ENCODE measurements around the gene PDE5A.
"Not testable (repeated sequence)": the region's sequence is repeated elsewhere in the genome, so short reads cannot be mapped to it uniquely, and the experiment has no call there.

Gene PDE5A

GRCh38 chr4:119643306-119644042 is 14.9 kb upstream of the PDE5A start:
- no peak for DNase-seq

GRCh38 chr4:119641765-119642164 is 13.2 kb upstream of the PDE5A start:
- no peak for DNase-seq

- DNase-seq, result no peak
These were observed 9.8 kb upstream of the PDE5A start for GRCh38 chr4:119638359-119638758.

GRCh38 chr4:119636851-119637250 is 8.2 kb upstream of the PDE5A start:
- not testable (repeated sequence) for DNase-seq

- DNase-seq, result no peak
These were observed 3.6 kb upstream of the PDE5A start for GRCh38 chr4:119632216-119632615.

DNA sequence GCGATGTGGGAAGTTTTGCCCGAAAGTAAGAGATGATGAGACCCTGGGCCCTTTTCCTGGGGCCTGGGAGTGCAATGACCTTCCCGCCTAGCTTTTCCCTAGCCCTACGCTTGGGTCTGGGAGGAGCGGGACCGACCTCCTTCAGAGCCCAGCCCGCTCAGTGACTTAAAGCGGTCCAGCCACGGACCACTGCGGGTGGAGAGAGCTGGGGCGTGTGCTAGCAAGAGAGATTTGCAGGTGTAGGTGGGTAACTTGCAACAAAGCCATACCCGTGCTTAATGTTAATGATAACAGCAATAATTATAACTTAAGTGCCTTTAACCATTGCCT is 503 bp upstream of the PDE5A start:
- DNase-seq, result no peak

GRCh38 chr4:119627267-119628255 is 1.0 kb downstream of the PDE5A start:
- peak; percentile 61 for DNase-seq

DNA sequence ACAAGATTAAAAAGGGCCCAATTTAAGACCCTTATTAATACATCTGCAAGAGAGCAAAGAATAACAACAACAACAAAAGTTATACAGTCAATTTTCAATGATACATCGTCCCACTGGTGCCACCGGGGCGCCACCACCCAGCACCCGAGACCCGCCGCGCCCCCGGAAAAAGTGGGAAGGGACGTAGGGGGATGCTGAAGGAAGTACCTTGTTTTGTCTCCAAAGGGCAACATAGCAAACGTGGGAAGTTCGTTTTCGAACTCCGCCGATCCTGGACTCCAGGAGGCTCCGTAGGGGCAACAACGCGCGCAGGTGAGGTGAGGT is 1.7 kb downstream of the PDE5A start:
- DNase-seq, result no peak

- no peak for DNase-seq
These were observed 2.2 kb downstream of the PDE5A start for GRCh38 chr4:119626420-119626819.

GRCh38 chr4:119625761-119626160 is 2.8 kb downstream of the PDE5A start:
- no peak for DNase-seq

- no peak for DNase-seq
These were observed 4.2 kb downstream of the PDE5A start for GRCh38 chr4:119624356-119624755.

GRCh38 chr4:119623025-119623424 is 5.6 kb downstream of the PDE5A start:
- DNase-seq, result no peak

- DNase-seq, result no peak
These were observed 13.4 kb downstream of the PDE5A start for GRCh38 chr4:119615068-119615719.

DNA sequence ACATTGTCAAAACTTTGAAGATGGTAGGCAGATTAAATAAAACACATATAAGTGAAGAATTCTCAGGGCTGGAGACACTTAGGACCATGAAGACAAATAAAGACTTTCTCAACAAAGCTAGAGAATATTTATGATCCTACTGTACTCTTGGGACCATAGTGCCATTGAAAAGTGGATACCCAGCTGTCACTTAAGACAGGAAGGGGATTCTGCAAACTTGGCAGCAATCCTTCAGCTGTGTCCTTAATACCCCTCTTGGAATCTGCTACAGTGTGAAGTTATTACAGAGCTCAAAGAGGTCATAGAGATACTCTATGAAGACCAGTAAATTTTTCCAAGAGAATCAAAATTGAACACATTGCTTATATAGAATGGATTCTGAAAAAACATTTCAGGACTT is 24.3 kb downstream of the PDE5A start:
- DNase-seq, result no peak

GRCh38 chr4:119602366-119602765 is 26.2 kb downstream of the PDE5A start:
- no peak for DNase-seq

GRCh38 chr4:119598521-119598920 is 30.1 kb downstream of the PDE5A start:
- no peak for DNase-seq

DNA sequence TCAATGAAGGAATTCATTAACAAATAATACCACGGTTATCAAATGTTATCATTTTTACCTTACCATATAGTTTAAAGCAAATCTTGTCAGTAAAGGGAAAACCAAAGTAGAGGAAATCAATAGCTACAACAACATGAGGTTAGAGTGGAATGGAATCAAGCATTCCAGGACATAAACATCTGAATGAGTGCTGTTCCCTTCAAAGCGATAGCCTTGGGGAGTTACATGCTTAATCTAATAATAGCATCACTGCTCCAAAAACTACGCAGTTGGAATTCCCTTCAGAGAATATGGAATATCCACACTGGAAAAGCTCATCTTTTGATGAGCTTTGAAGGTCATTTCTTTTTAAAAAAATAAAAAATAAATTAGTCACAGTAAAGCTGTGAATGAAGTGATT is 31.2 kb downstream of the PDE5A start:
- DNase-seq, result no peak

DNA sequence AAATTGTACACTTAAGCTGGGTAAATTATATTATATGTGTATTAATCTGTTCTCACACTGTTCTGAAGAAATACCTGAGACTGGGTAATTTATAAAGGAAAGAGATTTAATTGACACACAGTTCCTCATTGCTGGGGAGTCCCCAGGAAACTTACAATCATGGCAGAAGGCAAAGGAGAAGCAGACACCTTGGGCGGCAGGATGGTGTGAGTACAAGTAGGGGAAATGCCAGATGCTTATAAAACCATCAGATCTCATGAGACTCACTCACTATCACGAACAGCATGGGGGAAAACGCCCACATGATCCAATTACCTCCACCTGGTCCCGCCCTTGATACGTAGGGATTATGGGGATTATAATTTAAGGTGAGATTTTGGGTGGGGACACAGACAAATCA is 34.9 kb downstream of the PDE5A start:
- no peak for DNase-seq

DNA sequence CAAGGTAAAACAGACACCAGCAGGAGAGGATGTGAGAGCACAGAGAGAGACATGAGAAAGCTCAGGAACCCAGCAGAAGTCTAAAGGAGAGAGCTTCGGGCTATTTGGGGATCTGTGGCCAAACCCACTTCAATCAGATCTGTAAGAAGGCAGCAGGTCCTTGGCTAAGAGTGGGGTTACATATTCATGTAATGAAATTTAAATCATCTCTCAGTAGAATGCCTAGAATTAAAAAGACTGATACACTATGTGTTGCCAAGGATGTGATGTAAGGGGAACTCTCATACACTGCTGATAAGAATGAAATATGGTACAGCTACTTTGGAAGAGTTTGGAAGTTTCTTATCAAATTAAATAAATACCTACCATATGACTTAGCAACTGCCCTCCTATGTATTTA is 35.8 kb downstream of the PDE5A start:
- no peak for DNase-seq

GRCh38 chr4:119589165-119589564 is 39.4 kb downstream of the PDE5A start:
- DNase-seq, result no peak

DNA sequence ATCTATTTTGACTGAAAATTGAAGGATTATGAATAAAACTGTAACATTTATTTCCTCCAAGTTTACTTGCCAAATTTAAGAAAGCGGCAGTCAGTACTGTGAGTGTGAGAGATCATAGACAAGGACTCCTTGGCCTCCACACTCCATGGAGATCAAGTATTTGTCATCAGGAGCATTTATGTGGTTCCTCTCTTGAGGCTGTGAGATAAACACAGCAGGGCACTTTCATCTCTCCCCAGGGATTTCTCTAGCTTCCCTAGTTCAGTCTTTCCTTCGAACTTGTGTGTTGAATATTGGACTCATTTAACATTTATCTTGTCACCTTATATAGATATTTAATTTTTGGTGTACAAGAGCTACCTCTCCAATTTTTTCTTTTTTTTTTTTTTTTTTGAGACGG is 40.8 kb downstream of the PDE5A start:
- DNase-seq, result no peak

DNA sequence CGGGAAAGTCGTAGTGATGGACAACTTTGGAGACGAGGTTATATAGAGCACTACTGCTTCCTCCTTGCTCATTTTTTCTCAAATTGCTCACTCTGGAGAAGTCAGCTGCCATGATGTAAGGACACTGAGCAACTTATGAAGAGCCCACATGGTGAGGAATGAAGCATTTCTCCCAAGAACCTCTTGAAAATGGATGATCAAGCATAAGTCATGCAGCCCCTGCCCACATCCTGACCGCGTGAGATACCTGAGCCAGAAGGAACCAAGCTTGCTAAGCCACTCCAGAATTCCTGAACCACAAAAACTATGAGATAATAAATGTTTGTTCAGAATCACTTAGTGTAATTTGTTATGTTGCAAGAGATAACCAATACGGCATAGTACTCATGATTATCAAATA is 42.8 kb downstream of the PDE5A start:
- no peak for DNase-seq

GRCh38 chr4:119581190-119581873 is 47.3 kb downstream of the PDE5A start:
- no peak for DNase-seq
